Thoracic aorta (tissue), 2 donors: ENCODE measurements around the gene DPYD. TPM values are rescaled to one million over a fixed set of nuclear protein-coding genes. Genes with fewer than 3 reads are reported as not detected.

Experiments used
- ATAC-seq: fragments of 150-250 bp; one replicate; pipeline ENCODE4 v1.8.0; 2017; ENCODE audit warnings: low read depth; ENCODE audit not compliant: insufficient number of reproducible peaks, low FRiP score
- DNase-seq: peaks from one replicate; pipeline ENCODE4 v3.0.0-alpha.2; 2020; ENCODE audit warnings: low spot score
- H3K27ac ChIP-seq, 2 donors: fragments of 200-600 bp; sonication (generic); 1 replicate in 1 of 2; 2 replicates in 1 of 2; pipeline ENCODE4 v1.5.1; 2016; ENCODE audit warnings: mild to moderate bottlenecking in 2 of 2, moderate library complexity in 2 of 2
- H3K27me3 ChIP-seq: fragments of 200-600 bp; sonication (generic); replicated peaks from 2 replicates; pipeline ENCODE4 v1.6.0; 2016; ENCODE audit warnings: mild to moderate bottlenecking; ENCODE audit not compliant: insufficient read depth
- H3K36me3 ChIP-seq: fragments of 200-600 bp; sonication (generic); one replicate; pipeline ENCODE4 v1.5.1; 2016
- H3K4me1 ChIP-seq, 2 donors: fragments of 200-600 bp; sonication (generic); 1 replicate in 1 of 2; 2 replicates in 1 of 2; pipeline versions ENCODE4 v1.5.1 to v1.6.0; 2016; ENCODE audit warnings: low read depth in 2 of 2, mild to moderate bottlenecking in 1 of 2; ENCODE audit not compliant: control insufficient read depth in 1 of 2
- H3K4me3 ChIP-seq: fragments of 200-600 bp; sonication (generic); 2 replicates; pipeline ENCODE4 v1.5.1; 2016; ENCODE audit warnings: mild to moderate bottlenecking
- H3K9me3 ChIP-seq: fragments of 200-600 bp; sonication (generic); 2 replicates; pipeline ENCODE4 v1.5.1; 2016
- total RNA-seq, 2 donors: library from RNA; depleted of rRNA; stranded (reverse); fragments of >200 nt; gene quantifications; one replicate each; pipeline versions ENCODE4 v1.1.0 to v1.2.3, GENCODE V29; 2016
- TF ChIP-seq, protein P1 (sequence below): fragments of 200-600 bp; sonication (generic); IDR thresholded peaks from one replicate; pipeline ENCODE4 v1.5.1; 2019; ENCODE audit warnings: antibody characterized with exemption

The DPYD gene
- total RNA-seq, 2 donors from 2014 or later, result 29.1 to 44.2 TPM

DNA sequence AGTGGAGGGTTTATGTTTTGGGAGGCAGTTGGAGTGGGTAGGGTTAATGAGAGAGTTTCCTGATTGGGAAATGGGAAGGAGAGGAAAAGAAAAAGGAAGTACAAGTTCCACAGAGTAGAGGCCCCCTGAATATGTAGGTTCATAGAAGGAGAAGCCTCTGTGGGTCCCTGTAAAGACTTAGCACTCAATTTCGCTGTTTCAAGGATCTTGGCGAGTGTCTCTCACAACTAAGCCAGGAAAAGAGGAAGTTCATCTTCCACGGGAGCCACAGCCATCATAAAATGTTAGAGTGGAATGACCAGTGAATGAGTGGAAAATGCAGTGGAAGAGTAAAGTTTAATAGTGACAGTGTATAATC is 17.4 kb upstream of the DPYD start:
- Histone ChIP-seq H3K27me3 (no peaks in the 10 kb centered on the region), H3K36me3 (no peaks in the 10 kb centered on the region), H3K9me3 (no peaks in the 10 kb centered on the region), H3K4me3 (no peak overlapping the region), H3K4me1 (no peaks in the 10 kb centered on the region), H3K27ac (no peak overlapping the region)
- DNase-seq (no peak), ATAC-seq (no peak)
- TF ChIP-seq, protein P1, sequence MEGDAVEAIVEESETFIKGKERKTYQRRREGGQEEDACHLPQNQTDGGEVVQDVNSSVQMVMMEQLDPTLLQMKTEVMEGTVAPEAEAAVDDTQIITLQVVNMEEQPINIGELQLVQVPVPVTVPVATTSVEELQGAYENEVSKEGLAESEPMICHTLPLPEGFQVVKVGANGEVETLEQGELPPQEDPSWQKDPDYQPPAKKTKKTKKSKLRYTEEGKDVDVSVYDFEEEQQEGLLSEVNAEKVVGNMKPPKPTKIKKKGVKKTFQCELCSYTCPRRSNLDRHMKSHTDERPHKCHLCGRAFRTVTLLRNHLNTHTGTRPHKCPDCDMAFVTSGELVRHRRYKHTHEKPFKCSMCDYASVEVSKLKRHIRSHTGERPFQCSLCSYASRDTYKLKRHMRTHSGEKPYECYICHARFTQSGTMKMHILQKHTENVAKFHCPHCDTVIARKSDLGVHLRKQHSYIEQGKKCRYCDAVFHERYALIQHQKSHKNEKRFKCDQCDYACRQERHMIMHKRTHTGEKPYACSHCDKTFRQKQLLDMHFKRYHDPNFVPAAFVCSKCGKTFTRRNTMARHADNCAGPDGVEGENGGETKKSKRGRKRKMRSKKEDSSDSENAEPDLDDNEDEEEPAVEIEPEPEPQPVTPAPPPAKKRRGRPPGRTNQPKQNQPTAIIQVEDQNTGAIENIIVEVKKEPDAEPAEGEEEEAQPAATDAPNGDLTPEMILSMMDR, result no peak

- DNase-seq (no peak), ATAC-seq (no peak)
- H3K27ac ChIP-seq, result no peak overlapping the region
- H3K36me3 ChIP-seq, result no peaks in the 10 kb centered on the region
- H3K4me3 ChIP-seq, result no peak overlapping the region
- no peaks in the 10 kb centered on the region for H3K4me1 ChIP-seq
- no peaks in the 10 kb centered on the region for H3K27me3 ChIP-seq
- TF ChIP-seq, protein P1, result no peak
- H3K9me3 ChIP-seq, result no peaks in the 10 kb centered on the region
Observed at GRCh38 chr1:97936976-97937375, 16.1 kb upstream of the DPYD start.

DNA sequence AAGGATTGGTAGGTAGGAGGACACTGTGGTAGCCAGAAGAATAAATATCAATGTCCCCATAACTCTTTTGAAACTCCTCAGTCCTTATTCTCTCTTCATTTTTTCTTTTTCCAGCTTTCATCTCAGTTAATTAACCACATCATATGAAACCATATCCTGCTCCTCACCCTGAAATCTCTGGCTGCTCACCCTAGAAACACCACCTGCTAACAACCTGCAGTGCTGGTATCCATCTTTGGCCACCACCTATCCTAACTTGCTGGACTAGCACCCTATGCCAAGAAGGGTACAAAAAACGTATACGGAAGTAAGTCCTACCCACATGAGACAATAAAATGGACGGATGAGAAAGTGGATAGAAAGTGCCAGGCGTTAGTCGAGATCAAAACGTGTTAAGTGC is 13.7 kb upstream of the DPYD start:
- Histone ChIP-seq H3K36me3 (no peaks in the 10 kb centered on the region), H3K4me1 (no peaks in the 10 kb centered on the region), H3K4me3 (no peak overlapping the region)

DNA sequence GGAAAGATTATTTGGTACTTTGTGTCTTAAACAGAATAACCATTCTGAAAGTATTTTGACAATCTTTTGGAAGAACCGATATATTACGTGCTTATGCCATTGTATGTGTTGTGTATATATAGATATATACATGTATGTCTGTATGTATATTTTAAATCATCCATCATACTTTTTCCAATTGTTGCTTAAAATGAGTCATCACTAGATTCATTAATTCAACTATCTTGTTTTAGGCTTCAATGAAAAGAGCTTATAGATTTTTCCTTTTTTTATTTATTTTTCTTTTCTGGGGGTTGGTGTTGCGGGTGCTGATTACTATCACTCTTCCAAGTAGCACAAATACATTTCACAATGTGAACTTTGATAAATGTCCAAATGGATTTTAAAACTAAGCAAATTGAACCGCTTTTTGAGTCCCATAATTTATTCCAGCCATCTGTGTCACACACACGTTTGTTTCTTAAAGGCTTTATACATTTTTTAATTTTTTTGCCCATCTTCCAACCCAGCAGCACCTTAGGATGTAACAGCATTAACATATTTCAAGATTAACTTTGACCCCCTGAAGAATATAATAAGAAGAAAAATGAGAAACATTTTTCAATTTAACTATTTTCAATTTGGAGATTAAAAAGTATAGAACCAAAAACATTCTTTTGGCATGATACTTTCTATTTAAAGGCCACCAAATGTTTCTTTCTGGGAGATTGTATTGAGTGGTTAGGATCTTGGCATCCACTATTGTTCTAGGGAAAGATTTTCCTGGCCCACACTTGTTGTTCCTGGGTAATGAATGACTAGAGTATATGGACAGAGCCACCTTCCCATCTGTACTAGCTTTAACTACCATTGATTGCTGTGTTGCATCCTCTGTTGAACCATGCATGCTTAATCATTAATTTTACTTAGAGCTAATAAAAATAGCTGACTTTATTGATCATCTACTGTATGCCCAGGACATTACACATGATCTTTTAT is 9.3 kb upstream of the DPYD start:
- Histone ChIP-seq H3K27me3 (no peaks in the 10 kb centered on the region), H3K9me3 (no peaks in the 10 kb centered on the region), H3K36me3 (no peaks in the 10 kb centered on the region), H3K4me3 (no peak overlapping the region), H3K4me1 (no peaks in the 10 kb centered on the region), H3K27ac (no peak overlapping the region)
- ATAC-seq, result no peak
- TF ChIP-seq, protein P1, result no peak
- no peak for DNase-seq

More for the DNA sequence above, 13.7 kb upstream of the DPYD start:
- TF ChIP-seq, protein P1, result no peak
- Histone ChIP-seq H3K27ac (no peak overlapping the region), H3K27me3 (no peaks in the 10 kb centered on the region), H3K9me3 (no peaks in the 10 kb centered on the region)
- ATAC-seq (no peak), DNase-seq (no peak)

DNA sequence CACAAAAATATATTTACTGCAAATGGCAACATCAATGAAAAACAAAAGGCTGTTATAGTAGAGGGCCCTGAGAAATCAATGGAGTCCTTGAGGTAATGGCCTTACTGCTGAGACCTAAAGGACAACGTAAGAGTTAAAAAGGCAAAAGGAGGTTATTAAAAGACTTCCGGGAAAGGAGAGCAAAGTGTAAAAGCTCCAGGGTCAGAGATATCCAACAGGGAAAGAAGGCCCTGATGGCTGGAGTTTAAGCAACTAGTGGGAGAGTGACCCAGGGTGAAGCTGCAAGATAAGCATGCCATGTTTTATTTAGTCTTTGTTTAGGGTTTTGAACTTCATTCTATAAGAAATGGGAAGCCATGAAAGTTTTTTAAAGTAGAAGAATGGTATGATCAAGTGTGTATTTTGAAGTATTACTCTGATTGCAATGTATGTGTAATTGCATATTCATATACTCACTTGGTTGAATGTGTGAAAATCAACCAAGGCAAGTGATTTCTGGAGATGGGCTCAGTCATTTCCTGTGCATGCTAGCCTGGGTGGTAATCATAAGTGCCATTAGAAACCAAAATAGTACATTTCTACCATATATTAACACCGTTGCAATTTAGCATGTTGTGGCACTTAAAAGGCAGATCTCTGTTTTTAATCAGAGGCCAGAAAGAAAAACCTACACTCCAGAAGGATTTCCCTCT is 5.3 kb upstream of the DPYD start:
- Histone ChIP-seq H3K4me1 (no peaks in the 10 kb centered on the region), H3K4me3 (no peak overlapping the region), H3K36me3 (no peaks in the 10 kb centered on the region), H3K27me3 (no peaks in the 10 kb centered on the region), H3K9me3 (no peaks in the 10 kb centered on the region), H3K27ac (no peak overlapping the region)
- TF ChIP-seq, protein P1, result no peak
- no peak for DNase-seq
- no peak for ATAC-seq
